Ascending aorta (tissue), 2 donors: ENCODE results near the gene SLC1A1. TPM values are rescaled to one million over a fixed set of nuclear protein-coding genes. Genes with fewer than 3 reads are reported as not detected.
"Not testable (repeated sequence)": the region's sequence is repeated elsewhere in the genome, so short reads cannot be mapped to it uniquely, and the experiment has no call there.

Experiments
- DNase-seq, 2 donors: peaks; one replicate each; pipeline ENCODE4 v3.0.0-alpha.2; 2019; ENCODE audit warnings: low spot score in 2 of 2
- H3K27ac ChIP-seq, 2 donors: fragments of 200-600 bp; sonication (generic); one replicate each; pipeline ENCODE4 v1.5.1; 2016 to 2017; ENCODE audit warnings: mild to moderate bottlenecking in 1 of 2
- H3K27me3 ChIP-seq: fragments of 200-600 bp; sonication (generic); one replicate; pipeline ENCODE4 v1.5.1; 2017
- H3K36me3 ChIP-seq, 2 donors: fragments of 200-600 bp; sonication (generic); one replicate each; pipeline ENCODE4 v1.5.1; 2016
- H3K4me1 ChIP-seq, 2 donors: fragments of 200-600 bp; sonication (generic); one replicate each; pipeline ENCODE4 v1.5.1; 2016 to 2017; ENCODE audit warnings: mild to moderate bottlenecking in 1 of 2
- H3K4me3 ChIP-seq, 2 donors: fragments of 200-600 bp; sonication (generic); one replicate each; pipeline ENCODE4 v1.5.1; 2016 to 2017; ENCODE audit warnings: mild to moderate bottlenecking in 1 of 2
- H3K9me3 ChIP-seq, 2 donors: fragments of 200-600 bp; sonication (generic); one replicate each; pipeline ENCODE4 v1.5.1; 2016
- CTCF ChIP-seq, 3 experiments: fragments of 200-600 bp in 2 of 3; fragments of 450-650 bp in 1 of 3; sonication (generic) in 2 of 3; IDR thresholded peaks; one replicate each; pipeline ENCODE4 v1.5.1; 2016 to 2019; ENCODE audit warnings: antibody characterized with exemption in 3 of 3, mild to moderate bottlenecking in 1 of 3, moderate library complexity in 1 of 3
- intact Hi-C: fragments of 100-400 bp; cut with DNase I; formaldehyde crosslinking; loops from one replicate; pipeline ENCODE4 v1.15.1; 2023
- total RNA-seq: library from RNA; depleted of rRNA; stranded (reverse); fragments of >200 nt; gene quantifications from one replicate; pipeline ENCODE4 v1.1.0, GENCODE V29; 2016

Gene SLC1A1
- total RNA-seq, 1 donor from 2014 or later = 6.5 TPM

DNA sequence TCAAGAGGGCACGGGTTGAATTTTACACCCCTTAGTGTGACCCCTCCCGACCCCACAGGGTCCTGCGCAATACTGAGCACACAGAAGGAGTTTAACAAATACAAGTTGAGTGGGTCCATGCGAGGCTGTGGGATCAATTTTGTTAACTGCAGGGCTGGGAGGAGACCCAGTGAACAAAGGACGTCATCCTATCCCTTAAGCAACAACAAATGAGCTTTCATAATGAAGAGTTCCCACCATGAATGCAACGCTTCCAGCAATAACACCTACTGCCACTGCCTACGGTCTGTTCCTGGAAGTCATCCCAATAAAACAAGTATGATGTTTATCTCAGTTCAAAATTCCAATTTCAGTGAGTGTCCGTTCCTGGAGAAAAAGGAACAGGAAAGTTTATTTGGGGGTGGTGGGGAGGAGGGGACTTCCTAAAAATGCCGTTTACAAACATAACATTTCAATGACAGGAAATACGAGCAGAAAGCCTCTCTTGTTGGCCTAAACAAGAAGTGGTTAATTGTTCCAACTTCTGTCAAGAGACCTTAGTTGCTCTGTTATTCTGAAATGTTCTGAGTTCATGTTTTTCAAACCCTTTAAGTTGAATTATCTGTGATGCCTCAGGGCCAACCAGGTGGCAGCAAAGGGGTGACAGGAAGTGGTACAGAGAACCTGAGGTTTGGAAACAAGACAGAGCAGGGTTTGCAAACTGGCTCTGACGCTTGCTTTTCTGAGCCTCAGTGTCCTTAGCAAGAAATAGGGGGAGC is 106.1 kb downstream of the SLC1A1 start:
- peak overlapping the region in 1 of 2 donors; percentile 26 for H3K27ac ChIP-seq
- DNase-seq = peak in 1 of 2 donors; percentile 52
- intact Hi-C loops = no loop called here

DNA sequence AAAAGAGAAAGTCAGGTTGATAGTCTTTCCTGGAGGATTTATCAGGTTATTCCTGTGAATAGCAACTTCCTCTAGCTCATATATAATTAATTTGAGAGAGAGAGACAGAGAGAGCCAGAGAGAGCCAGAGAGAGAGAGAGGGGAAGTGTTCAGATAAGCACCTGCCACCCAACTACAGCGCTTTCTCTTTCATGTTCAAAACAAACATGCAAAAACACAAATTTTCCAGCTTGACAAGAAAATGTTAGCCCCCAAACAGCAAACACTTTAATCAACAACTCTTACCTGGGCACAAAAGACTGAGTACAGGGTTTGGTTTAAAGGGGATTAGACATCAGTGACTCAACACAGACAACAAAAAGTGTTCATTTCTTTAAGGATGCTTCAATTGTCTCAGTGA is 110.1 kb downstream of the SLC1A1 start:
- no peaks in the 10 kb centered on the region for H3K27me3 ChIP-seq
- no peaks in the 10 kb centered on the region for H3K36me3 ChIP-seq
- no peak overlapping the region for H3K27ac ChIP-seq
- H3K9me3 ChIP-seq = no peaks in the 10 kb centered on the region
- no peak for TF ChIP-seq CTCF (IDR thresholded peaks at IDR 0.05)
- intact Hi-C loops = loop anchor here (5.0 kb wide), 1 partner anchor 142 kb away; the partner anchor contains the start of gene AK3
- H3K4me3 ChIP-seq = no peak overlapping the region
- DNase-seq = no peak
- H3K4me1 ChIP-seq = peaks cover 3% of the 10 kb centered on the region in 2 donors

More for the DNA sequence above, 106.1 kb downstream of the SLC1A1 start:
- Histone ChIP-seq H3K4me3 (peak overlapping the region in 1 of 2 donors; percentile 24), H3K9me3 (no peaks in the 10 kb centered on the region), H3K36me3 (no peaks in the 10 kb centered on the region), H3K27me3 (no peaks in the 10 kb centered on the region), H3K4me1 (peaks cover 3 to 4% of the 10 kb centered on the region in 2 donors)
- TF ChIP-seq CTCF (IDR thresholded peaks at IDR 0.05) = no peak

GRCh38 chr9:4603830-4604229 is 113.6 kb downstream of the SLC1A1 start:
- Histone ChIP-seq H3K4me3 (no peak overlapping the region), H3K9me3 (no peaks in the 10 kb centered on the region), H3K27ac (no peak overlapping the region), H3K27me3 (no peaks in the 10 kb centered on the region), H3K4me1 (no peaks in the 10 kb centered on the region), H3K36me3 (no peaks in the 10 kb centered on the region)
- no peak for TF ChIP-seq CTCF (IDR thresholded peaks at IDR 0.05)
- DNase-seq = no peak
- intact Hi-C loops = loop anchor here (5.0 kb wide), 1 partner anchor 138 kb away; the partner anchor contains the start of gene AK3

- Histone ChIP-seq H3K9me3 (no peaks in the 10 kb centered on the region), H3K4me3 (no peak overlapping the region), H3K36me3 (no peaks in the 10 kb centered on the region), H3K27ac (no peak overlapping the region), H3K4me1 (no peaks in the 10 kb centered on the region), H3K27me3 (no peaks in the 10 kb centered on the region)
- peak in 1 of 2 donors; percentile 79 for DNase-seq
- intact Hi-C loops = loop anchor here (5.0 kb wide), 1 partner anchor 138 kb away; the partner anchor contains the start of gene AK3
- peak; percentile 41 to 65 (median 52) for TF ChIP-seq CTCF (IDR thresholded peaks at IDR 0.05)
These were observed 114.4 kb downstream of the SLC1A1 start for GRCh38 chr9:4604678-4605095.

- intact Hi-C loops, H3K4me1 ChIP-seq: not testable (repeated sequence)
These were observed 115.8 kb downstream of the SLC1A1 start for GRCh38 chr9:4606033-4606432.

DNA sequence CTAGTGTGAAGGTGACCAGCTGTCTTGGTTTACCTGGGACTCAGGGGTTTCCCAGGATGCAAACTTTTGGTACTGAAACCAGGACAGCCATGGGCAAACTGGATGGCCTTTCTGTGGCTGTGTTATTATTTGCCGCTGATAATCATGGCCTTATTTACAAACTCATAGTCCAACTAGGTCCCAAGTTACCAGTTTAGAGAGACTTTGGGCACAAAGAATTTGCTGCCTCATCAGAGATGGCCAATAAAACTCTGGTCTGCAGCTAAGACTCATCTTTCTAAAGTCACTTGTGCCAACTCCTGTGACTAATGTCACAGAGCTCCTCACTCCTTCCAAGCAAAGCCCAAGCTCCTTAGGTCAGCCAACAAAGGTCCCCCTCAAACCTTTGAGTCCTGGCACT is 124.4 kb downstream of the SLC1A1 start:
- no peak for TF ChIP-seq CTCF (IDR thresholded peaks at IDR 0.05)
- no peaks in the 10 kb centered on the region for H3K36me3 ChIP-seq

More at GRCh38 chr9:4606033-4606432, 115.8 kb downstream of the SLC1A1 start:
- H3K36me3 ChIP-seq, H3K27me3 ChIP-seq, H3K27ac ChIP-seq, H3K9me3 ChIP-seq, H3K4me3 ChIP-seq: not testable (repeated sequence)
- peak in 1 of 2 donors; percentile 28 for DNase-seq

More for the DNA sequence above, 124.4 kb downstream of the SLC1A1 start:
- no peak overlapping the region for H3K27ac ChIP-seq
- intact Hi-C loops = no loop called here
- H3K4me1 ChIP-seq = no peaks in the 10 kb centered on the region
- H3K27me3 ChIP-seq = no peaks in the 10 kb centered on the region
- DNase-seq = no peak
- no peak overlapping the region for H3K4me3 ChIP-seq
- no peaks in the 10 kb centered on the region for H3K9me3 ChIP-seq
